SK-N-DZ (cell line): Measurements from ENCODE around the gene INPP4A.

ENCODE experiments used
- DNase-seq: peaks from one replicate; pipeline ENCODE4 v3.0.0-alpha.2; 2015; ENCODE audit warnings: low spot score

Gene INPP4A

GRCh38 chr2:98514096-98514639 lies 69.5 kb downstream of the INPP4A start:
- DNase-seq: no peak

- DNase-seq: no peak
These were observed 70.2 kb downstream of the INPP4A start for GRCh38 chr2:98514879-98515249.

DNA sequence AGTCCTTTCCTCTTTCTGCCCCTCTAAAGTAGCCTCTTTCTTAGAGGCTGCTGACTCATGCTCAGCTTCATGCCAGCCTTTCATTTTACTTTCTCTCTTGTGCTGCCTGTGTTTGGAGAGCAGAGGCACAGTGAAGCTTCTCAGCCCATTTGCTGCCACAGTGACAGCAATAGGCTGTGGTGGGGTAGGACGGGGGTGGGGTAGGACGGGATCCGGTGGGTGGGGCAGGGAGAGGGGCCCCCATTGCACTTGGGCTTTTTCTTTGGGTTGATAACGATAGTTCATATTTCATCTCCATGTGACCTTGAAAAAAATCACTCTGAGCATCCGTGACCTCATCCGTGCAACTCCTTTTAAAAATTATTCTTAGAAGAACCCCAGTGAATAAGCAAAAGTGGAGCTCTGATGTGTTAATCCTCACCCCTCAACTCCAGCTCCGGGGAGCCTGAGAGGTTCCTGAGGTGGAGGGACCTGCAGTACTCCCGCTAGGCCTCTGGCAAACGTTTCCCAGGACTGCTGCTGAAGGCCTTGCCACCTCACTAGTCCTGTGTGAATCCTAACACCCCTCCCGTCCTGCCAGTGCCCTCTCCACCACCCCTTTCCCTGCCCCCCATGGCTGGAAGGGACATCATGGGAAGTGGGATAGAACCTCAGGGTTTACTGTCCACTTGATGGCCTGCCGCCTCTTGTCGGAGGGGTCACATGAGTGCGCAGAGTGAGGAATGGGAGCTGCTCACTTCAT lies 70.8 kb downstream of the INPP4A start:
- no peak for DNase-seq

DNA sequence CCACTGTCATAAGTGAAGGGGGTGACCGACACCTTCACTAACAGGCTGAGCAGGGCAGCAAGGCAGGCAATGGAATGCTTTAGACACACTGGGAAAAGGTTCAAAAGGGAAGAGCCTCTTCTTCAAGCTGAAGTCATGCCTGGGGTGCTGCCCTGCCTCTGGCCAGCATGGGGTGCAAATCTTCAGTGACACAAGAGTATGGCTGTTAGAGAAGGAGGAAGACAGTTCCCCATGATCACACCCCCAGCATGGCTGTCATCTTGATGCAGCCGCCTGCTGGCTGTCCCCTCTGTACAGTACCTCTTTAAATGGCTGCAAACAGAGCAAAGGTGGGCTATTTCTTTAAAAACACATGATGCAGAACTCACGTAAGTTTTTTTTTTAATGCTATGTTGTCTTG lies 71.9 kb downstream of the INPP4A start:
- DNase-seq: no peak

- no peak for DNase-seq
These were observed 73.0 kb downstream of the INPP4A start for GRCh38 chr2:98517636-98518035.

- no peak for DNase-seq
These were observed 73.4 kb downstream of the INPP4A start for GRCh38 chr2:98518101-98518500.

- DNase-seq: no peak
These were observed 74.5 kb downstream of the INPP4A start for GRCh38 chr2:98519156-98519555.

GRCh38 chr2:98519851-98520250 lies 75.2 kb downstream of the INPP4A start:
- DNase-seq: no peak

- no peak for DNase-seq
These were observed 76.1 kb downstream of the INPP4A start for GRCh38 chr2:98520806-98521205.

DNA sequence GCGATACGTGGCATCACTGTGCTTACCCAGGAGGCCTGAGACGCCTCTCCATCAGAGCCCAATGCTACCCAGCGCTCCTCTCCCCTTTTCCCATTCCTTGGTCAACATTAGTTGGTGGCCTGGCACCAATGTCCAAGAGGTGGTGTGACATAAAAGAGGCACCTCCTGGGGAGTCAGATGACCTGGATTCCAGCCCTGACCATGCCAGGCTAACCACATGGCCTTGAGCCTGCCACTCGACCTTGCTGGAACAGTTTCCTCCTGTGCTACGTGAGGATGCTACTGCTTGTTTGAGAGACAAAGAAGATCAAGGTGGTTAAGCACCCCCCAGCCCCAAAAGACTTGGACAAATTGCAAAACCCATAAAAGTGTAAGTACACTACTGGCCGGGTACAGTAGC lies 76.6 kb downstream of the INPP4A start:
- no peak for DNase-seq

- DNase-seq: no peak
These were observed 78.2 kb downstream of the INPP4A start for GRCh38 chr2:98522854-98523253.

DNA sequence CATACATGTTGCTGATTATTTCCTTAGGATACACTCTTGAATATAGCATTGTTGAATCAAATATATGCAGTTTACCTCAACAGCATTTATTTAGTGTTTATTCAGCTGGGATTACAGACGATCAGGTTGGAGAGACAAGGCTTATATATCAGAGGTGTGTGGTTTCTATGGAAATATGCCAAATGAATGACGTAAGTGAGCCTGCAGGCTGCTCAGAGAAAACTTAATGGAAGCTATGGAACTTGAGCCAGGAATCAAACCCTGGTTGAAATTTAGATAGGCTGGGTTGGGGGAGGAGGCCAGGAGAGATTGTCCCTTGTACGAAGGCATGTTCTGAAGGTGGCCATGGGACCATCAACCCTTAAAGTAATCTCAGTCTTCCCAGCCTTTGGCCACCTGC lies 79.5 kb downstream of the INPP4A start:
- DNase-seq: no peak

- no peak for DNase-seq
These were observed 83.7 kb downstream of the INPP4A start for GRCh38 chr2:98528349-98528748.

- DNase-seq: no peak
These were observed 85.5 kb downstream of the INPP4A start for GRCh38 chr2:98530114-98530513.

- no peak for DNase-seq
These were observed 88.1 kb downstream of the INPP4A start for GRCh38 chr2:98532756-98533155.

DNA sequence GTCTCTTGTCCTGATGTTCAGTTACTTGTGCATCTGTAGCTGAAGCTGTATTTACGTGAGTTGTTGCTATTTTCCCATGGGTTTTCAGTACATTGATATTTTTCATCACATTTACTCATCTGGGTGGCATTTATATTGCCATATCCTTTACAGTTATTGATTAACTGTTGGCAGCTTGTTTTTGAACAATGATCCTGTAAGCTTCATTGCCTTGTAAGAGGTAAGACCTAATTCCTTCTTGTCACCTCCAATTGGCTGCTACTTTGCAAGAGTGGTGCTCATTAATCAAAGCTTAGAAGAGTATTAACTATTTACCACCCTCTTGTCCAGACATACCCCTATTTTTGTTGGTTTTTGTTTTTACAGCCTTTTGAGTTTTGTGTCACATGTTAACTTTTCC lies 88.9 kb downstream of the INPP4A start:
- DNase-seq: no peak

DNA sequence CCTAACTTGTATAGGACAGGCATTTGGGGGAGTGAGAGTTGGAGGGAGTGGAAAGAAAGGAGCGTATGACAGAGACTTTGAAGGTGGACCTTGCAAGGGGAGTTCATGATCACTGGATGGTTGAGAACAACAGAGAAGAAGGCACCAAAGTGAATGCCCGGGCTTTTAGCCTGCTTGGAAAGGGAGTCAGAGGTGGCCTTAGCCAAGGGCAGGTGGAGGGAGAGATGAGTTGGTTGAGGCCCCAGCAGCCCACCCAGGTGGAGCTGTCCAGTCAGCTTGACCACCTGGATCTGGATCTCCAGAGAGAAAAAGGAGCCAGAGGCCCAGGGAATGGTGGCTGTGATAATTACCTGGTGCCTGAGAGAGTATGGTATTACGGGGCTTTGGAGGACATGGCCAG lies 90.1 kb downstream of the INPP4A start:
- no peak for DNase-seq

- DNase-seq: no peak
These were observed 91.5 kb downstream of the INPP4A start for GRCh38 chr2:98535971-98536677.

DNA sequence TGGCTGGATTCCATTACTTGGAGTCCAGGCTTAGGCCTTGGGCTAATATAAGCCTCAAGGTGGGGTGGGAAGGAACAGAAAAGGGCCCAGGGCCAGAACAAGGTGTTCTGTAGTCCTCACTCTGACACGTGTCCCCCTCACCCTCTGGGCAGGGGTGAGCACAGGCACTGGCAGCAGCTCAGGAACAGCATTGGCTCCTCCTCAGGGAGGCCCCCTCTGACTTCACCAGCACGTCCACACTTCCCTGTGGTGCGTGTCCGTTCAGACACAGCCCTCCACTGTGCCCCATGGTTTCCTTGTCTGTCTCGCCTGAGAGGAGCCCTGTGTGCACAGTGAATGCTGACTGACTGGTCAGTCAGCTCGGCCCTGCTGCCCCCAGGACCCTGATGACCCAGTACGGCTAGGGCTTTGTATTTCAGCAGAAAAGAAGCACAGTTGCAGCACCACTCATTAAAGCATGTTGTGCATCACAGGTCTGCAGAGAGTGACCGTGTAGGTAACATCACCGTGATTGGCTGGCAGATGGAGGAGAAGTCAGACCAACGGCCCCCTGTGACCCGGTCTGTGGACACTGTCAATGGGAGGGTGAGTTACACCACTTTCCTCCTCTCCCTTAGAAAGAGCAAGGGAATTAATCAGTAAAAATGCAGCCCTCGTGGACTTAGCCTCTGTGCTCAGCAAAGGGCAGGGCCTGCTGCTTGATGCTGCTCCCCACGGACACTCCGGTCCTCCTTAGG lies 92.9 kb downstream of the INPP4A start:
- no peak for DNase-seq

GRCh38 chr2:98538280-98539041 lies 93.8 kb downstream of the INPP4A start:
- no peak for DNase-seq

DNA sequence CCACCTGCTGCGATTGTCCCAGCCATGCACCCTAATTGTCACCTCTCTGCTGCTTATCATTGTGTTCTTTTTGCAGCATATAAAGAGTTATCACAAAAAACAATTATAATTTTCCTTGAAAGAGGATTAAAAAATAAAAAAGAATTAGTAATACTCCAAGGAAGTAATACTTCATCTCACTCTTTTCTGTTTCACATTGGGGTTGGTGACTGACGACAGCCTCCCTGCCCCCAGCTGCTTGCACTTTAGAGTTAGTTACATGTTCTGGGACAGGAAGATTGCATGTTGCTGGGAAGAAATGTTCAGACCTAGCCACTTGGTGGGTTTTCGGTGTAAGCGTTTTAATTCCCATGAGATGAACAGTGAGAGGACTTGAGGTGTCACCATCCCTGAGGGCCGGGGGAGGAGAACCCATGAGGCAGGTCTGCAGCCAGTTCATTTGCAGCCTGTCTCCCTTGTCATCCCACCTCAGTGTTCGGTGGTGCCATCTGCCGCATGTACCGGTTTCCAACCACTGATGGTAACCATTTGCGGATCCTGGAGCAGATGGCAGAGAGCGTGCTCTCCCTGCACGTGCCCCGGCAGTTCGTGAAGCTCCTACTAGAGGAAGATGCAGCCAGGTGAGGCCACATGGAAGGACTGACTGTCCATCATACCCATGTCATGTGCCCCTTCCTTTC lies 94.5 kb downstream of the INPP4A start:
- DNase-seq: no peak
